HG03354 (cell line): Measurements from ENCODE around the gene ZNF17.
"Not testable (repeated sequence)": the region's sequence is repeated elsewhere in the genome, so short reads cannot be mapped to it uniquely, and the experiment has no call there.

Experiments used
- ATAC-seq: cut with Tn5 transposase; IDR thresholded peaks from one replicate; pipeline ENCODE4 v1.9.1; 2021; ENCODE audit warnings: mild to moderate bottlenecking; ENCODE audit not compliant: unreplicated experiment, poor library complexity, severe bottlenecking

The ZNF17 gene

DNA sequence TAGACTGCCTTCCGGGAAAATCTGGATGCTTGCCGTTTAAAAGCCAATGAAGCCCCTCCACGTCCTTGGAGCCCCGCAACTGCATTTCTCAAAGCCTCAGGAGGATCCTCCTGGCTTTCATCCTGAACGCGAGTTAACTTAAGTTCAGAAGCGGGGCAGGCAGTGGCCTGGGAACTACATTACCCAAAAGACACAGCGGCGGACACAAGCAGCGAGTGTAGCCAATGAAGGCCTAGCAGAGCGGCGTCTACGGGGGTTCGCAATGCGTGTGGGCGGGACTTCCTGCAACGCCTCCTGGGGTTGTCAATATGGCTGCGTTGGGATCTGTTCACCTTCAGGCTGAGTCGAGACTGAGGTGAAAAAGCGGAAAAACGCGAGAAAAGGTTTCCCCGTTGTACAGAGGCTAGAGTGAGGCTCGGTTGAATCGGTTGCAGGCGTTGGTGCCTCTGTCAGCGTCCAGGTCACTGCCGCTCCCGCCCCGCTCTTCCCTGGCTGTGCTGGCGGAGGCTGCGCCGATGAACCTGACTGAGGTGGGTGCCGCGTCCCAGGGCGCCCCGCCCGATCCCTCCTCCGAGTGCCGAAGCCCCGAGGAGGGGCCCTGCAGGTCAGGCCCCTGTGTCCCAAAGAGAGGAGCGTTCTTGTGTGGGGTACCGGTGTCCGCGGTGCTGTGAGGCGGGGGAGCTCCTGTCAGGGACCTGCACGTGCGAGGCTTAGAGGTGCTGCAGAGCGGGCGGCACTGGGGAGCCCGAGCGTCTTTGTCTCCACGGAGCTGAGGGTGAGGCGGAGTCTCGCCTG, at the start of gene ZNF17:
Gene ZNF17 (plus strand): TSS at position 285 of the 795 bp plus-strand sequence. CDS start 2,455 bp downstream, outside the sequence.
- peak; percentile 99 for ATAC-seq

DNA sequence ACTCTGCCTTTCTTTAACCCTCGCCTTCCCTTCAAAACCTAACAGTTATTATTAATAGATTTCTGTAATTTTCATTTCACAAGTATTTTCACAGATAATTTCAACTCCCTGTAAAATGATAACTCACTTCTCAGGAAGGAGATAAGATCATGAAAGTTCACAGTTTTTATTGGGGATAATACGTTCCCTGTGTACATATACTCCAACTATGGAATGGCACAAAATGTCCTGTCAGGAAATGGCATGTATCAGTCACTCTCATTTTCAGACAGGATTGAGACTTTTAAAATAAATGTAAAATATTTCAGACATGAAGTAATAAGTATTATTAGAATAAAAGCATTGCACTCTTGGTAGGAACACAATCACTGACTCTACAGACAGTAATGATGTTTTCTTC, 48.5 kb upstream of the ZNF17 start:
- ATAC-seq, result no peak

DNA sequence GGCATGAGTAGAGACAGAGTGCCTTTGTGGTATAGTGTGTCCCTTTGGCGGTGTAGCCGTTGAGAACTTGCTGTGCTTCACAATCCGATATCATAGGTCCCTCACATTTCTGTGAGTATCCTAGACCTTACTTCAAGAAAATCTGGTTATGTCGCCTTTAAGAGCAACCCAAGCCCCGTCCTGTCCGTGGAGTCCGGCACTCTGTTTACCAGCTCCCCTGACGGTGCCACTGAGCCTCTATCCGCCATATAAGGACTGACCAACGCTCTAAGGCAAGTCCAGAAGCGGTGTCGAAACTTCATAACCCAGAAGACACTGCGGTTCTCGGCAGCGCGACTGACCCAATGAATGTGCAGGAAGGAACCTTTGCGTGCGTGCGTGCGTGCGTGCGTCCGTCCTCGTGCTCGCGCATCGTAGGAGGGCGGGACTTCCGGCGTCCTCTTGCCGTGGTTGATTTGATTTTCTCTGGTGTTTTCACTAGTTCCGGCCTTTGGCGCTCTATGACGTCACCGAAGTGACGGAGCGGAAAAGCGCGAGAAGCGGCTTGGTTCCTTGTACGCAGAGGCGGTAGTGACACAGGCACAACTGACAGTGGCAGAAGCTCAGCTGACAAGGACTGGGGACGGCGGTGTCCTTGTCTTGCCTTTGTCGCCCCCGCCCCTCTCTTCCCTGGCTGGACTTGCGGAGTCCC, 47.8 kb upstream of the ZNF17 start, which contains the start of the genes TRAPPC2B and ZNF547:
Gene TRAPPC2B (plus strand): TSS at position 555 of the 691 bp plus-strand sequence. CDS start 1,283 bp downstream, outside the sequence.
Gene ZNF547 (plus strand): TSS at position 555 of the 691 bp plus-strand sequence. CDS start 5,005 bp downstream, outside the sequence.
- peak; percentile 97 for ATAC-seq

DNA sequence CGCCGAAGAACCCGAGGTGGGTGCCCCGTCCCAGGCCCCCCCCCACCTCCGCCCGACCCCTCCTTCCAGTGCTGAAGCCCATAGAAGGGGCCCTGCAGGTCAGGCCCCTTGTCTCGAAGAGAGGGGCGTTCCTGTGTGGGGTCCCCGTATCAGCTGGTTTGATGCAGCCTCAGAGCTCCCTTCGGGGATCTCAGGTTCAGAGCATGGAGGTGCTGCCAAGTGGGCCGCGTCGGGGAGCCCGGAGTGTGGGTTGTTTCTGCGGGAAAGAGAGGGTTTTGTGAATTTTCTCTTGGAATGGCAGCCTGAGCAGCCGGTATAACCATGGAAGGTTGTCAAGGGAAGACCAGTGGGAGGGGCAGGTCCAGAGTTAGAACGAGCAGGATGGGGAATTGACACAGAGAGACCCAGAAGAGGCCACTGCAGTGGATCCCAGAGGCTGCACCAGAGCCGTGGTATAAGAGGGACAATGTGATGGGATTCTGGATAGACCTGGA, 47.2 kb upstream of the ZNF17 start:
- no peak for ATAC-seq

DNA sequence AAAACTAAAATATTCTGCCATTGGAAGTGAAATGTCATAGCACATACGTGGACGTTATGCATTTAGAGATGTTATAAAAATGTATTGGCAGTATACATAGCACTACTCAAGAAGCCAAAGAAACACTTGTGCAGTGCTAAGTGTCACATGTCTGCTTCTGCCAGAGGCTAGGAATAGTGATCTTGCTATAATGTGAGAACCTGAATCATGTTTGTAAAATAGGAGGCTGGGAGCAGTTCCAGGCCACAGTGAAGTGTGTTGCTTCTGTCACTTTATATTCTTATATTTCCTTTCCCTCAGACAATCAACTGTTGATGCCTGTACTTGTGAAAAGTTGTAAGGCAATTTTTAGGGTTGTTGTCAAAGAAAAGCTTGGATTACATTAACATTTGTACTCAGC, 44.2 kb upstream of the ZNF17 start:
- ATAC-seq, result no peak

DNA sequence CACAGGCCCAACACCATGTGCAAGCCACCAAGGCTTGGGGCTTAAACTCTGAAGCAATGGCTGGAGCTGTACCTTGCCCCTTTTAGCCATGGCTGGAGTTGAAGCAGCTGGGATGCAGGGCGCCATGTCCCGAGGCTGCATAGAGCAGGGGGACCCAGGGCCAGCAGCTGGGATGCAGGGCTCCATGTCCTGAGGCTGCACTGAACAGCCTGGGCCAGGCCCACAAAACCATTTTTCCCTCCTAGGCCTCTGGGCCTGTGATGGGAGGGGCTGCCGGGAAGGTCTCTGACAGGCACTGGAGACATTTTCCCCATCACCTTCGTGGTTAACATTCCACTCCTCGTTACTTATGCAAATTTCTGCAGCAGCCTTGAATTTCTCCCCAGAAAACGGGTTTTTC, 36.8 kb upstream of the ZNF17 start:
- no peak for ATAC-seq

DNA sequence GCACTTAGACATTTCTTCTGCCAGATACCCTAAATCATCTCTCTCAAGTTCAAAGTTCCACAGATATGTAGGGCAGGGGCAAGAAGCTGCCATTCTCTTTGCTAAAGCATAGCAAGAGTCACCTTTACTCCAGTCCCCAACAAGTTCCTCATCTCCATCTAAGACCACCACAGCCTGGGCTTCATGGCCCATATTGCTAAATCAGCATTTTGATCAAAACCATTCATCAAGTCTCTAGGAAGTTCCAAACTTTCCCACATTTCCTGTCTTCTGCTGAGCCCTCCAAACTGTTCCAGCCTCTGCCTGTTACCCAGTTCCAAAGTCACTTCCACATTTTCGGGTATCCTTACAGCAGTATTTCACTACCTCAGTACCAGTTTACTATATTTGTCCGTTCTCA, 36.3 kb upstream of the ZNF17 start:
- not testable (repeated sequence) for ATAC-seq

DNA sequence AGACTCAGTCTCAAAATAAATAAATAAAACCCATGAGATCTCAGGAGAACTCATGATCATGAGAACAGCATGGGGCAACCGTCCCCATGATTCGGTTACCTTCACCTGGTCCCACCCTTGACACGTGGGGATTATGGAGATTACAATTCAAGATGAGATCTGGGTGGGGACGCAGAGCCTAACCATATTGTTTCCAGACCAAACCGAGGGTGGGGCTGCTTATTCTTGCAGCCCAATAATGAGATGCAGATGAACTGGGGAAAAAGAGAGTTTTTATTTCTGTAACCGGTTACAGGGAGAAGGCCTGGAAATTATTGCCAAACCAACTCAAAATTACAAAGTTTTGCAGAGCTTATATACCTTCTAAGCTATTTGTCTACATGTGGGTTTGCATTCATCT, 34.8 kb upstream of the ZNF17 start:
- no peak for ATAC-seq

DNA sequence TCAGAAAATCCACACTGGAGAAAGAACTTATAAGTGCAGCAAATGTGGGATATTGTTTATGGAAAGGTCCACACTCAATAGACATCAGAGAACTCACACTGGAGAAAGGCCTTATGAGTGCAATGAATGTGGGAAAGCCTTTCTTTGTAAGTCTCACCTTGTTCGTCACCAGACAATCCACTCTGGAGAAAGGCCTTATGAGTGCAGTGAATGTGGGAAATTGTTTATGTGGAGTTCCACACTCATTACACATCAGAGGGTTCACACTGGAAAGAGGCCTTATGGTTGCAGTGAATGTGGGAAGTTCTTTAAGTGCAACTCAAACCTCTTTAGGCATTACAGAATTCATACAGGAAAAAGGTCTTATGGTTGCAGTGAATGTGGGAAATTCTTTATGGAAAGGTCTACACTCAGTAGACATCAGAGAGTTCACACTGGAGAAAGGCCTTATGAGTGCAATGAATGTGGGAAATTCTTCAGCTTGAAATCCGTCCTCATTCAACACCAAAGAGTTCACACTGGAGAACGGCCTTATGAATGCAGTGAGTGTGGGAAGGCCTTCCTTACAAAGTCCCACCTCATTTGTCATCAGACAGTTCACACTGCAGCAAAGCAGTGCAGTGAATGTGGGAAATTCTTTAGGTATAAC, 33.3 kb upstream of the ZNF17 start:
- no peak for ATAC-seq

DNA sequence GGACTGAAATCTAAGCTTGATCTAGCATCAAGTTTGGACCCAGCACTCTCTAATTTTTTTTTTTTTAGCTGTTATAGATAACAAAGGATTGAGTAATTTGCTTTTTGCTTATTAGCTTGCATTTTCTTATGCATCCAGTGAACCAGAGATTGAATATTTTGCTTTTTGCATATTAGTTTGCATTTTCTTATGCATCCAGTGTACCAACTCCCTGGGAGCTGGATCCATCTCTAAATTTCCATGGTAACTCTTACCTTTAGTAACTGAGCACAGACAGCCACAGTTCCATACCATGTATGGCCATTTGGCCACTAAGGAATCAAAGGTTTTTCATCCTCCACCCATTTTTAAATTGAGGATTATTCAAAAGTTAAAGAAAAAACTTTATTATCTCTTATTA, 30.0 kb upstream of the ZNF17 start:
- no peak for ATAC-seq

DNA sequence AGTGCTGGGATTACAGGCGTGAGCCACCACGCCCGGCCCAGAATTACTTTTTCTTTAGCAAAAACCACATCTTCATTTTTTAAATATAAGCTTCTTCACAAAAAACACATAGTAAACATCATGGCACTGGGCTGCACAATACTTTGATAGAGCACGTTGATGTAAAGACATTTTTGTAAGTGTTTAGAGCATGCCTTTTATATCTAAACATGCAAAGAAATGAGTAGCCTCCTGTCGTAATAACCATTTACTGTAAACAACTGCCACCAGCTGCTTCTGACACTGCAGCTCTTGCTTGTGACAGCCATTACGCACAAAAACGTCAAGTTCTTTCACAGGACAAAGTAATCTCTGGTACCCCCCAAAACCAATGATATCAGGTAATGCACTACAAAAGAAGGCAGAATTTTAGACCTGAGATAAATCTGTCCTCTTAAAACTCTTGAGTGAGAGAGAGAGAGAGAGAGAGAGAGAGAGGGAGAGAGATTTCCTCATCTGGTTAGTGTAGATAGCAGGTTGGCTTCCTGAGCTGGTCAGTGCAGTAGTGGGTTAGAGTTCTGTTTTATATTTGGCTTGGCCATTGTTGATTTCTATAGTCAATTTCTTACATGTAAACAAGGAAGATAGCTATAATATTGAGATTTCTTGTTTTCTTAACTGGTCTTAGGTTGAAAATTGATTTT, 28.0 kb upstream of the ZNF17 start:
- no peak for ATAC-seq

DNA sequence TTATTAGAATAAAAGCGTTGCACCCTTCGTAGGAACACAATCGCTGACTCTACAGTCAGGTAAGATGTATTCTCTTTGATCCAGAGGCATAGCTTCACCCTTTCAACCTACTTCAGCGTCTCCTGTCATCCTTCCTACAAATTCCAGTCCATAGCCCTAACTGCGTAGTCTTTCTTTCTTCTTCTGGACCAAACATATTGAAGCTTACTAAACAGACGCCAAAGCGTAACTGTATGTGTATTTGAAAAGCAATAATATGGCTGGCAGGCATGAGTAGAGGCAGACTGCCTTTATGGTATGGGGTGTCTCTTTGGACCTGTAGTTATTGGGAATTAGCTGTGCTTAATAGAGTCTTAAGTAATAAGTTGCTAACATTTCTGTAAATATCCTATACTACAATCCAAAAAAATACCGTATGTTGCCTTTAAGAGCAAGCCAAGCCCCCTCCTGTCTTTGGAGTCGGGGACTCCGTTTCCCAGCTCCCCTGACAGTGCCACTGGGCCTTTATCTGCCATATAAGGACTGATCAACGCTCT, 21.7 kb upstream of the ZNF17 start:
- no peak for ATAC-seq

DNA sequence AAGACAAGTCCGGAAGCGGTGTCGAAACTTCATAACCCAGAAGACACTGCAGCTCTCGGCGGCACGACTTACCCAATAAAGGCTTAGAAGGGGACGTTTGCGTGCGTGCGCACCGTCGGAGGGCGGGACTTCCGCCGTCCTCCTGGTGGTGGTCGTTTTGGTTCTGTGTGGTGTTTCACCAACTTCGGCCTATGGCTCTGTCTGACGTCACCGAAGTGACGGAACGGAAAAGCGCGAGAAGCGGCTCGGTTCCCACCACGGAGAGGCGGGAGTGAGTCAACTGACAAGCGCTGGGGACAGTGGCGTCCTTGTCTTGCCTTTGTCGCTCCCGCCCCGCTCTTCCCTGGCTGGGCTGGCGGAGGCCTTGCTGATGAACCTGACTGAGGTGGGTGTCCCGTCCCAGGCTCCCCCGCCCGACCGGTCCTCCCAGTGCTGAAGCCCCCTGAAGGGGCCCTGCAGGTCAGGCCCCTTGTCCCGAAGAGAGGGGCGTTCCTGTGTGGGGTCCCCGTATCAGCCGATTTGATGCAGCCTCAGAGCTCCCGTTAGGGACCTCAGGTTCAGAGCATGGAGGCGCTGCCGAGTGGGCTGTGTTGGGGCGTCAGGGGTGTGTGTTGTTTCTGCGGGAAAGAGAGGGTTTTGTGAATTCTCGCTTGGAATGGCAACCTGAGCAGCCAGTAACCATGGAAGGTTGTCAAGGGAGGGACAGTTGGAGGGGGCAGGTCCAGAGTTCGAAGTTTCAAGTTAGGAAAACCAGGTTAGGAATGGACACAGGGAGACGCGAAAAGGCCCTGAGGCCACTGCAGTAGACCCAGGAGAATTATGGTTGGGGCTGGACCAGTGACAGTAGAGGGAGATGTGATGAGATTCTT, 21.0 kb upstream of the ZNF17 start, which contains the start of gene ZNF548:
Gene ZNF548 (plus strand): TSS at position 125 of the 869 bp plus-strand sequence. CDS start 246 bp downstream, at position 371.
- ATAC-seq, result peak; percentile 98

DNA sequence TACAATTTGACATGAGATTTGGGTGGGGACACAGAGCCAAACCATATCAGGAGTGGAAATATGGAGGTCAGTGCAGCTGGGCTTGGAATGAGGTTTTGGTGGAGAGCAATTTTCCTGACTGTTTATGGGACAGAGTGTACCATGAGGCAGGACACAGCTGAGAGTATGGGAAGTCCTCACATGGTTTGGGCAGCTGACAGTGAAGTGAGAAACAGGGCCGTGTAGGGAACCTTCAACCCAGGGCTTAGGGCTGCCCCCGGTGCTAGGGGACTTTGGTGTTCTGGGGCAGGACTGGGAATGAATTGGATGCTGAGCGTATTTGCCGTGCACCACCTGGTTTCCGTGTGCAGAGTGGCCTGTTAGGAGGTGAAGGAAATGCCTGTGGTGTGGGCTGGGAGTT, 15.3 kb upstream of the ZNF17 start:
- ATAC-seq, result no peak

DNA sequence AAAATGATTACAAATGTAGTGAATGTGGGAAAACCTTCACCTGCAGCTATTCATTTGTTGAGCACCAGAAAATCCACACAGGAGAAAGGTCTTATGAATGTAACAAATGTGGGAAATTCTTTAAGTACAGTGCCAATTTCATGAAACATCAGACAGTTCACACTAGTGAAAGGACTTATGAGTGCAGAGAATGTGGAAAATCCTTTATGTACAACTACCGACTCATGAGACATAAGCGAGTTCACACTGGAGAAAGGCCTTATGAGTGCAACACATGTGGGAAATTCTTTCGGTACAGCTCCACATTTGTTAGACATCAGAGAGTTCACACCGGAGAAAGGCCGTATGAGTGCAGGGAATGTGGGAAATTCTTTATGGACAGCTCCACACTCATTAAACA, 12.1 kb upstream of the ZNF17 start:
- ATAC-seq, result no peak

DNA sequence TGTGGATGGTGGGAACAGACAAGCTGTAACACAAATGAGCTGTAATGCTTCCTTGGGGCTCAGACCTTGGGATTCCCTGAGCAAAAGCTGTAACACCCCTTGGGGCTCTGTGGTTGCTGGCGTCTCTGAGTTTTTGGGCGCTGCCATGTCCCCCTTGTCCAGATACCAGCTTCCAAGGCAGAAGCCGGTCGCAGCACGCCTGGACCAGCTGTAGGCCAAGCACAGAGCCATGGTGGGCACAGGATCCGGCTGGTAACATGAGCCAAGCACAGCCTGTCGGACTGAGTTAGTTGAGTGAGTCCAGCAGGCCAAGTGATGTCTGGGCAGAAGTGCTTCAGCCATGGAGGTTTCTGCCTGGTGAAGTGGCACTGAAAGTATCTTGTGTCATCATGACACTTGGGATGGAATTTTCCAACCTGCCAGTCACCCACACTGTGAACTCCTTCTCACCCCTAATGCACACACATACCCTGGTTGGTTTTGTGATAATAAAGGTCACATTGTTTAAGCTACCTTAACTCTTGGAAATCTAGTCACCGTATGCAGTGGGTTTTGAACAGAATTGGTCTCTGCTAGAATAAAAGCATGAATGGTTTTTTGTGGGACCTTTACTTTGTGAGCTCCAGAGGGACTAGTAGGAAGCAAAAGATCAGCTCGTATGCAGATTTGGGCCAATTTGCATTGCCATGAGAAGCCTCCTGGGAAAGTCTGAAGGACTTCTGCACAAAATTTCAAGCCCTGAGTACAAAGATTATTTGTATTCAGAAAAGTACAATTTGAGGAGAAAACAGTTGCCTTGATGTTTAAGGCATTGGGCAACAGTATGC, 7.0 kb upstream of the ZNF17 start:
- ATAC-seq, result no peak

DNA sequence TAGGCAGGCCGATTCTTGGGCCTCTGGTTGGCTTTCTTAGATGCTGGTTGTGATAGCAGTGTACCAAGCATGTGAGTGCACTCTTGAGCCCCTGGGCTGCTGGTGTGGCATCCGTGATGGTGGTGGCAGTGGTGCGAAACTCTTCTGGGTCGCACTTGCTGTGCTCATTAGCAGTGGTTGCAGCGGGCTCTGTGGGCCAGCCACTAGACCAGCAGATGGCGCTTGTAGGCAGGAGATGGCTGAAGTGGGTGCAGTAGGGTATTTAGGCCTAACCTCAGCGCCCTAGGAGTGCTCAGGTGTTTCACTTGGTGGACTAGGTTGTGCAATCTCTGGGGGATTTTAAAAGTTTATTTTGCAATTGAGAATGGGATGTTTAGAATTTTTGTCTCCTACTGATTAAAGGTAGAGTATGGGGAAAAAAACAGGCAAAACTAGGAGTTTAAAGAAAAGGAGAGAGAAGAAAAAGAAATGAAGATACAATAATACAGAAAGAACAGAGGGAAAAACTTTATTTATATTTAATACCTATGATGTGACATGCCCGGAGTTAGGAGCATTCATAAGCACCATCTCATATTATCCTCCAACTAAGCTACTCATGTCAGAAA, 4.3 kb upstream of the ZNF17 start:
- ATAC-seq, result no peak
